Naive thymus-derived CD4-positive, alpha-beta T cell (primary cell): ENCODE measurements around the gene DOCK3. TPM values are rescaled to one million over a fixed set of nuclear protein-coding genes. Genes with fewer than 3 reads are reported as not detected.

ENCODE experiments used
- ATAC-seq: fragments of 150-1000 bp; cut with Tn5 transposase; 2 replicates; pipeline ENCODE4 v1.10.0; 2021; ENCODE audit warnings: mild to moderate bottlenecking, moderate library complexity
- CTCF ChIA-PET: fragments of 350-600 bp; sonication (Branson Sonifier 250); formaldehyde crosslinking; loops from one replicate; lab custom pipeline; 2021; ENCODE audit warnings: antibody characterized with exemption; lab: Charles Lee
- POLR2A ChIA-PET: fragments of 350-600 bp; sonication (Branson Sonifier 250); formaldehyde crosslinking; loops from one replicate; lab custom pipeline; 2021; ENCODE audit warnings: antibody characterized with exemption, inconsistent platforms; lab: Charles Lee
- DNase-seq, 9 donors: peaks; one replicate each; pipeline versions ENCODE4 v3.0.0 to v3.0.0-alpha.2; 2020 to 2022; ENCODE audit warnings: mixed read lengths in 1 of 9
- H3K27ac ChIP-seq: one replicate; pipeline ENCODE4 v1.7.0; 2013; ENCODE audit warnings: mild to moderate bottlenecking, low read depth, low read length, moderate library complexity
- H3K27me3 ChIP-seq, 2 donors: one replicate each; pipeline ENCODE4 v1.7.0; 2013; ENCODE audit warnings: low read length in 2 of 2, mild to moderate bottlenecking in 2 of 2, moderate library complexity in 2 of 2; ENCODE audit not compliant: control insufficient read depth in 2 of 2, insufficient read depth in 2 of 2
- H3K36me3 ChIP-seq, 3 experiments: 1 replicate in 2 of 3; 2 replicates in 1 of 3; pipeline ENCODE4 v1.7.0; 2013; ENCODE audit warnings: low read length in 3 of 3, mild to moderate bottlenecking in 3 of 3, moderate library complexity in 1 of 3; ENCODE audit not compliant: insufficient read depth in 3 of 3, control insufficient read depth in 2 of 3
- H3K4me1 ChIP-seq, 2 donors: one replicate each; pipeline ENCODE4 v1.7.0; 2013; ENCODE audit warnings: low read length in 2 of 2, mild to moderate bottlenecking in 2 of 2, moderate library complexity in 1 of 2; ENCODE audit not compliant: control insufficient read depth in 2 of 2, insufficient read depth in 2 of 2
- H3K4me3 ChIP-seq: 2 replicates; pipeline ENCODE4 v1.7.0; 2013; ENCODE audit warnings: mild to moderate bottlenecking, low read length
- H3K9me3 ChIP-seq, 3 experiments: 1 replicate in 2 of 3; 2 replicates in 1 of 3; pipeline ENCODE4 v1.7.0; 2013; ENCODE audit warnings: low read length in 3 of 3; ENCODE audit not compliant: control insufficient read depth in 2 of 3
- H3K27ac Mint-ChIP-seq, 9 donors: one replicate each; pipeline ENCODE4 v1.8.0; 2020 to 2022; ENCODE audit warnings: mixed read lengths in 9 of 9, mild to moderate bottlenecking in 8 of 9, moderate library complexity in 5 of 9, inconsistent platforms in 2 of 9
- H3K27me3 Mint-ChIP-seq, 5 donors: one replicate each; pipeline ENCODE4 v1.8.0; 2021 to 2022; ENCODE audit warnings: mixed read lengths in 5 of 5, mild to moderate bottlenecking in 1 of 5
- H3K36me3 Mint-ChIP-seq, 5 donors: one replicate each; pipeline ENCODE4 v1.8.0; 2020 to 2022; ENCODE audit warnings: mixed read lengths in 5 of 5, mild to moderate bottlenecking in 3 of 5, inconsistent platforms in 1 of 5
- H3K4me1 Mint-ChIP-seq, 7 donors: one replicate each; pipeline ENCODE4 v1.8.0; 2020 to 2022; ENCODE audit warnings: mixed read lengths in 7 of 7, mild to moderate bottlenecking in 3 of 7, inconsistent platforms in 1 of 7
- H3K4me3 Mint-ChIP-seq, 10 donors: one replicate each; pipeline ENCODE4 v1.8.0; 2020 to 2022; ENCODE audit warnings: mild to moderate bottlenecking in 10 of 10, mixed read lengths in 10 of 10, moderate library complexity in 6 of 10, inconsistent platforms in 2 of 10
- H3K9me3 Mint-ChIP-seq, 11 donors: one replicate each; pipeline ENCODE4 v1.8.0; 2020 to 2022; ENCODE audit warnings: mixed read lengths in 11 of 11, mild to moderate bottlenecking in 4 of 11, inconsistent platforms in 1 of 11, moderate library complexity in 1 of 11
- intact Hi-C, 2 donors: fragments of 100-400 bp; cut with micrococcal nuclease; formaldehyde crosslinking; loops; one replicate each; pipeline ENCODE4 v1.15.1; 2023
- polyA plus RNA-seq, 2 donors: library from polyadenylated mRNA; unstranded; fragments of 300-500 nt; fragmentation: Illumina TruSeq; gene quantifications; one replicate each; pipeline ENCODE4 v1.2.3, GENCODE V29; 2021
- total RNA-seq, 6 experiments: library from RNA in 5 of 6; stranded (reverse) in 5 of 6; gene quantifications; 1 replicate in 5 of 6; 2 replicates in 1 of 6; pipeline ENCODE4 v1.2.3 and lab custom pipeline; 2021 to 2026

The DOCK3 gene
- total and polyA plus RNA-seq, 7 experiments from 2014 or later: 0.19 to 2.9 (median 1.5) TPM

DNA sequence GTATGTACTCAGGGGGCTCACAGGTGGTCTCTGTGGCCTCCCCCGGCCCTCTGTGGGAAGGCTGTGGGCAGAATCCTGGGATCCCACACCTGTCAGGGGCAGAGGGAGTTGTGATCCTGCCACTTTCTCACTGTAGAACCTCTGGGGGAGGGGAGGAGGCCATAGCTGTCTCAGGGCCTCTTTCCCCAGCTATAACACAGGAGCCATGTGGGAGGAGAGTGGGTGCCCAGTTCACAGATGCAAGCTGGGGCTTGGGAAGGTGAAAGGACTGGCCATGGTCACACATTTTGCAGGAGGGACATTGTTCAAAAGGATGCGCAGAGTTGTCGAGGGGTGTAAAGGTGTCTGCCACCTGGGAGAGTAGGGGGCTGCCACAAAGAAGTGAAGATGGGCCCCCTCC is 46.1 kb upstream of the DOCK3 start:
- peak overlapping the region in 2 of 10 donors; percentile 20 to 53 for H3K4me3 Mint-ChIP-seq
- no peak overlapping the region for H3K27ac ChIP-seq
- H3K4me1 Mint-ChIP-seq: peaks cover 73 to 100% (median 95%) of the 10 kb centered on the region in 7 donors
- peaks cover 0 to 2% (median 0%) of the 10 kb centered on the region in 11 donors for H3K9me3 Mint-ChIP-seq
- no peaks in the 10 kb centered on the region for H3K27me3 Mint-ChIP-seq
- DNase-seq (no peak), ATAC-seq (no peak)
- H3K27ac Mint-ChIP-seq: peak overlapping the region in 5 of 9 donors; percentile 32 to 73 (median 67)
- peaks cover 0 to 27% (median 0%) of the 10 kb centered on the region in 5 donors for H3K36me3 Mint-ChIP-seq
- peaks cover 52 to 79% of the 10 kb centered on the region in 2 donors for H3K4me1 ChIP-seq
- H3K27me3 ChIP-seq: no peaks in the 10 kb centered on the region
- no peaks in the 10 kb centered on the region for H3K36me3 ChIP-seq
- intact Hi-C loops: no loop called here
- no peak overlapping the region for H3K4me3 ChIP-seq
- H3K9me3 ChIP-seq: no peaks in the 10 kb centered on the region
- CTCF ChIA-PET: interaction anchor here (0.6 to 3.4 kb wide), 4 partner anchors 10 to 264 kb away, joined by 3 to 14 read pairs (median 4); no protein-coding TSS in a partner anchor
- POLR2A ChIA-PET: interaction anchor here (0.6 to 1.3 kb wide), 2 partner anchors 8 to 397 kb away, joined by 3 to 4 read pairs; no protein-coding TSS in a partner anchor

DNA sequence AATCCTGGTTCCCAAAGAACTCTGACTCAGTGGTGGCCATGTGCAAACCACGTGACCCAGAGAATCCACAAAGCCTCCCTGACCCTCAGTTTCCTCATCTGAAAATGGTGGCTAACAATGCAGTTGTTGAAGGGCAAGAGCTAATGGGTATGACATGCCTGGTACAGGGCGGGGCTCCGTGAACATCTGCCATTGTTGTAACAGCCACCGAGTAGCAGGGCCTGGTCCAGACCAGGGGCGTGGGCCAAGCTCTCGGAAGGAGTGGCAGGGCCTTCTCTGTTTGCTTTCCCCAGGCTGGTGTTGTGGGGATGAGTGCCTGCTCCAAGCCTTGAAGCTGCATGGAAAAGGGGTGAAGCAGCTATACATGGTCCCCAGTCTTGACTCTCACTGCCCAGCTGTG is 44.3 kb upstream of the DOCK3 start:
- no peaks in the 10 kb centered on the region for H3K9me3 ChIP-seq
- ChIA-PET POLR2A (interaction anchor here (0.6 kb wide), 1 partner anchor 288 kb away, joined by 3 read pairs; no protein-coding TSS in a partner anchor), CTCF (interaction anchor here (1.0 to 1.6 kb wide), 3 partner anchors 15 to 23 kb away, joined by 3 to 5 read pairs (median 5); no protein-coding TSS in a partner anchor)
- no peaks in the 10 kb centered on the region for H3K27me3 ChIP-seq
- no peak for ATAC-seq
- Mint-ChIP-seq H3K9me3 (peaks cover 0 to 2% (median 0%) of the 10 kb centered on the region in 11 donors), H3K27me3 (no peaks in the 10 kb centered on the region), H3K4me1 (peaks cover 66 to 96% (median 89%) of the 10 kb centered on the region in 7 donors), H3K36me3 (peaks cover 0 to 24% (median 0%) of the 10 kb centered on the region in 5 donors), H3K27ac (peak overlapping the region in 7 of 9 donors; percentile 20 to 72 (median 39)), H3K4me3 (peak overlapping the region in 2 of 10 donors; percentile 34 to 42)
- H3K4me3 ChIP-seq: no peak overlapping the region
- no peak for DNase-seq
- intact Hi-C loops: no loop called here
- H3K36me3 ChIP-seq: no peaks in the 10 kb centered on the region
- H3K27ac ChIP-seq: no peak overlapping the region
- H3K4me1 ChIP-seq: peaks cover 36 to 61% of the 10 kb centered on the region in 2 donors

DNA sequence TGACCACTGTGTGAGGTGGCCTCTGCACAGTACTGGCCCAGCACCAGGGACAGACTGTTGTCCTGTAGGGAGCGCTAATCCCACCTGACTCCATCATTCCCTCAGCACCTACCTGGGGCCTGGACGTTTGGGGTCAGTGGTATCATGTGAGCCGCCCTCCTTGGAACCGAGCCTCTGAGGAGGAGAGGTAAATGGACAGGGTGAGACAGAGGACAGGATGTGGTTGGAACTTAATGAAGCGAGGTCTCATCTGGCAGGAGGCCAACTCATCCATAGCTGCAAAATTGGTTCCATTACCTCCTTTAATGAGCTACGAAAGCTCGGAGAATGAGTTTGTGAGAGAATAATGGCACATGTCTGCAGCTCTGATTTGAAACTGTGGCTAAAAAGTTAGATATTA is 43.9 kb upstream of the DOCK3 start:
- ATAC-seq: no peak
- Mint-ChIP-seq H3K27ac (peak overlapping the region in 8 of 9 donors; percentile 28 to 78 (median 69)), H3K36me3 (peaks cover 0 to 22% (median 0%) of the 10 kb centered on the region in 5 donors), H3K4me1 (peaks cover 66 to 95% (median 85%) of the 10 kb centered on the region in 7 donors), H3K27me3 (no peaks in the 10 kb centered on the region), H3K4me3 (peak overlapping the region in 2 of 10 donors; percentile 39 to 42), H3K9me3 (peaks cover 0 to 2% (median 0%) of the 10 kb centered on the region in 11 donors)
- POLR2A ChIA-PET: no interaction called here
- H3K27ac ChIP-seq: no peak overlapping the region
- H3K9me3 ChIP-seq: no peaks in the 10 kb centered on the region
- intact Hi-C loops: no loop called here
- DNase-seq: no peak
- peaks cover 36 to 57% of the 10 kb centered on the region in 2 donors for H3K4me1 ChIP-seq
- H3K36me3 ChIP-seq: no peaks in the 10 kb centered on the region
- CTCF ChIA-PET: interaction anchor here (1.2 kb wide), 1 partner anchor 22 kb away, joined by 5 read pairs; no protein-coding TSS in a partner anchor
- no peak overlapping the region for H3K4me3 ChIP-seq
- no peaks in the 10 kb centered on the region for H3K27me3 ChIP-seq

GRCh38 chr3:50632450-50632849 is 42.3 kb upstream of the DOCK3 start:
- no peaks in the 10 kb centered on the region for H3K27me3 Mint-ChIP-seq
- H3K4me3 Mint-ChIP-seq: peak overlapping the region in 8 of 10 donors; percentile 3 to 59 (median 34)
- Histone ChIP-seq H3K27ac (peak overlapping the region; percentile 9), H3K27me3 (no peaks in the 10 kb centered on the region), H3K4me3 (no peak overlapping the region), H3K36me3 (no peaks in the 10 kb centered on the region), H3K4me1 (peaks cover 35 to 52% of the 10 kb centered on the region in 2 donors), H3K9me3 (no peaks in the 10 kb centered on the region)
- peaks cover 71 to 95% (median 87%) of the 10 kb centered on the region in 7 donors for H3K4me1 Mint-ChIP-seq
- ATAC-seq (peak; percentile 46), DNase-seq (no peak)
- H3K9me3 Mint-ChIP-seq: peaks cover 0 to 2% (median 0%) of the 10 kb centered on the region in 11 donors
- POLR2A ChIA-PET: interaction anchor here (1.0 to 1.7 kb wide), 2 partner anchors 8 to 11 kb away, joined by 3 to 6 read pairs; no protein-coding TSS in a partner anchor
- intact Hi-C loops: loop anchor here in 1 of 2 donors (2.0 kb wide), 1 partner anchor 16 kb away; the partner anchor contains the start of gene MAPKAPK3
- peaks cover 0 to 24% (median 0%) of the 10 kb centered on the region in 5 donors for H3K36me3 Mint-ChIP-seq
- CTCF ChIA-PET: interaction anchor here (0.6 to 1.3 kb wide), 3 partner anchors 13 to 41 kb away, joined by 3 to 6 read pairs (median 5); no protein-coding TSS in a partner anchor
- peak overlapping the region; percentile 41 to 92 (median 73) for H3K27ac Mint-ChIP-seq

- H3K9me3 ChIP-seq: no peaks in the 10 kb centered on the region
- DNase-seq (no peak), ATAC-seq (no peak)
- H3K4me1 Mint-ChIP-seq: peaks cover 72 to 95% (median 88%) of the 10 kb centered on the region in 7 donors
- peaks cover 33 to 51% of the 10 kb centered on the region in 2 donors for H3K4me1 ChIP-seq
- H3K4me3 Mint-ChIP-seq: peak overlapping the region in 5 of 10 donors; percentile 10 to 44 (median 18)
- POLR2A ChIA-PET: interaction anchor here (1.7 kb wide), 2 partner anchors 9 to 16 kb away, joined by 5 to 6 read pairs; partner anchors contain the start of gene MAPKAPK3
- H3K27me3 Mint-ChIP-seq: no peaks in the 10 kb centered on the region
- intact Hi-C loops: loop anchor here in 1 of 2 donors (2.0 kb wide), 1 partner anchor 17 kb away; the partner anchor contains the start of gene MAPKAPK3
- H3K4me3 ChIP-seq: no peak overlapping the region
- H3K27ac Mint-ChIP-seq: peak overlapping the region; percentile 17 to 91 (median 73)
- H3K36me3 ChIP-seq: no peaks in the 10 kb centered on the region
- peaks cover 0 to 17% (median 4%) of the 10 kb centered on the region in 5 donors for H3K36me3 Mint-ChIP-seq
- peaks cover 0 to 2% (median 0%) of the 10 kb centered on the region in 11 donors for H3K9me3 Mint-ChIP-seq
- no peak overlapping the region for H3K27ac ChIP-seq
- H3K27me3 ChIP-seq: no peaks in the 10 kb centered on the region
- CTCF ChIA-PET: interaction anchor here (0.9 kb wide), 1 partner anchor 17 kb away, joined by 4 read pairs; no protein-coding TSS in a partner anchor
These were observed 41.4 kb upstream of the DOCK3 start for GRCh38 chr3:50633230-50633790.

GRCh38 chr3:50635066-50635465 is 39.7 kb upstream of the DOCK3 start:
- peak overlapping the region in 3 of 10 donors; percentile 20 to 43 (median 23) for H3K4me3 Mint-ChIP-seq
- peaks cover 61 to 84% (median 79%) of the 10 kb centered on the region in 7 donors for H3K4me1 Mint-ChIP-seq
- no peak overlapping the region for H3K4me3 ChIP-seq
- DNase-seq: no peak
- H3K9me3 ChIP-seq: no peaks in the 10 kb centered on the region
- peaks cover 0 to 15% (median 0%) of the 10 kb centered on the region in 5 donors for H3K36me3 Mint-ChIP-seq
- intact Hi-C loops: no loop called here
- no peaks in the 10 kb centered on the region for H3K27me3 ChIP-seq
- peaks cover 24 to 40% of the 10 kb centered on the region in 2 donors for H3K4me1 ChIP-seq
- ATAC-seq: no peak
- CTCF ChIA-PET: no interaction called here
- no peak overlapping the region for H3K27ac ChIP-seq
- H3K9me3 Mint-ChIP-seq: no peaks in the 10 kb centered on the region
- no peaks in the 10 kb centered on the region for H3K27me3 Mint-ChIP-seq
- POLR2A ChIA-PET: interaction anchor here (1.7 kb wide), 1 partner anchor 18 kb away, joined by 5 read pairs; the partner anchor contains the start of gene MAPKAPK3
- H3K36me3 ChIP-seq: peaks cover 0 to 15% (median 0%) of the 10 kb centered on the region in 3 experiments
- H3K27ac Mint-ChIP-seq: peak overlapping the region in 7 of 9 donors; percentile 34 to 91 (median 57)
